Brain microvascular endothelial cell (primary cell): Measurements from ENCODE around the gene ZMYND19.

Experiments used
- DNase-seq: peaks from one replicate; pipeline ENCODE4 v3.0.0-alpha.2; 2020
- H3K27ac ChIP-seq: fragments of 250-450 bp; sonication (Bioruptor Pico); 2 replicates; pipeline ENCODE4 v1.5.1; 2020; ENCODE audit warnings: mild to moderate bottlenecking, moderate library complexity
- H3K27me3 ChIP-seq: fragments of 250-450 bp; sonication (Bioruptor Pico); replicated peaks from 2 replicates; pipeline ENCODE4 v1.5.1; 2020; ENCODE audit warnings: mild to moderate bottlenecking
- H3K36me3 ChIP-seq: fragments of 250-450 bp; sonication (Bioruptor Pico); replicated peaks from 2 replicates; pipeline ENCODE4 v1.5.1; 2020; ENCODE audit warnings: mild to moderate bottlenecking
- H3K4me3 ChIP-seq: 2 replicates; pipeline ENCODE4 v1.5.1; 2011; ENCODE audit warnings: low read depth, mild to moderate bottlenecking, control low read depth, low read length, moderate library complexity
- in situ Hi-C: cut with HindIII; loops from 2 replicates; pipeline ENCODE4 v1.10.0; 2017; ENCODE audit warnings: low sequenced_read_pairs, low pct_ligation_motif_present
- TF ChIP-seq, protein P1 (sequence below): IDR thresholded peaks from 2 replicates; pipeline ENCODE4 v1.5.1; 2011; ENCODE audit warnings: low read depth, mild to moderate bottlenecking, moderate library complexity, low read length, control low read depth, inconsistent platforms; ENCODE audit errors: missing control alignments

ZMYND19 gene

DNA sequence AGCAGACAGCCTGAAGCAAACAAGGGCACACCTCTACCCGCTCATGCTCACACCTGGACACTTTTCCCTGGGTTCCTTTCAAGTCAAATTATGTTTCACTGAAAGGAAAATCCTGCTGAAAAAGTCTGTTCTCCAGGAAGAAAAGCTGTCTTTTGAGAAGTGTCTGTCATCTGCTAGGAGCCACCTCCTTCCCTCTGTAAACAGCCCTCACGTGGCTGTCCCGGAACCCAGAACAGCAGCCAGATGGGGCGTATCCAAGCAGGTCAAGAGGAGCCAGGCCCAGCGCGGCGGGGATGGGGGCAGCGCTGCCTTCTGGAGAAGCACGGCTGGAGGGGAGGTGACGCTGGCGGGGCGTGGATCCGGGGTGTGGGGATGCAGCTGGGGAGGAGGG is 40.1 kb downstream of the ZMYND19 start, which contains the start of gene PNPLA7:
PNPLA7 (minus strand) TSS at position 172 of the 391 bp plus-strand sequence. CDS start 205 bp downstream, outside the sequence.
- Histone ChIP-seq H3K27ac (peak within 1 kb of the TSS; percentile 59), H3K4me3 (peak within 1 kb of the TSS; percentile 60), H3K36me3 (peaks cover 10% of the 10 kb centered on the region), H3K27me3 (no peaks in the 10 kb centered on the region)
- peak; percentile 49 for DNase-seq
- TF ChIP-seq, protein P1, sequence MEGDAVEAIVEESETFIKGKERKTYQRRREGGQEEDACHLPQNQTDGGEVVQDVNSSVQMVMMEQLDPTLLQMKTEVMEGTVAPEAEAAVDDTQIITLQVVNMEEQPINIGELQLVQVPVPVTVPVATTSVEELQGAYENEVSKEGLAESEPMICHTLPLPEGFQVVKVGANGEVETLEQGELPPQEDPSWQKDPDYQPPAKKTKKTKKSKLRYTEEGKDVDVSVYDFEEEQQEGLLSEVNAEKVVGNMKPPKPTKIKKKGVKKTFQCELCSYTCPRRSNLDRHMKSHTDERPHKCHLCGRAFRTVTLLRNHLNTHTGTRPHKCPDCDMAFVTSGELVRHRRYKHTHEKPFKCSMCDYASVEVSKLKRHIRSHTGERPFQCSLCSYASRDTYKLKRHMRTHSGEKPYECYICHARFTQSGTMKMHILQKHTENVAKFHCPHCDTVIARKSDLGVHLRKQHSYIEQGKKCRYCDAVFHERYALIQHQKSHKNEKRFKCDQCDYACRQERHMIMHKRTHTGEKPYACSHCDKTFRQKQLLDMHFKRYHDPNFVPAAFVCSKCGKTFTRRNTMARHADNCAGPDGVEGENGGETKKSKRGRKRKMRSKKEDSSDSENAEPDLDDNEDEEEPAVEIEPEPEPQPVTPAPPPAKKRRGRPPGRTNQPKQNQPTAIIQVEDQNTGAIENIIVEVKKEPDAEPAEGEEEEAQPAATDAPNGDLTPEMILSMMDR, result no peak
- in situ Hi-C loops, result no loop called here

DNA sequence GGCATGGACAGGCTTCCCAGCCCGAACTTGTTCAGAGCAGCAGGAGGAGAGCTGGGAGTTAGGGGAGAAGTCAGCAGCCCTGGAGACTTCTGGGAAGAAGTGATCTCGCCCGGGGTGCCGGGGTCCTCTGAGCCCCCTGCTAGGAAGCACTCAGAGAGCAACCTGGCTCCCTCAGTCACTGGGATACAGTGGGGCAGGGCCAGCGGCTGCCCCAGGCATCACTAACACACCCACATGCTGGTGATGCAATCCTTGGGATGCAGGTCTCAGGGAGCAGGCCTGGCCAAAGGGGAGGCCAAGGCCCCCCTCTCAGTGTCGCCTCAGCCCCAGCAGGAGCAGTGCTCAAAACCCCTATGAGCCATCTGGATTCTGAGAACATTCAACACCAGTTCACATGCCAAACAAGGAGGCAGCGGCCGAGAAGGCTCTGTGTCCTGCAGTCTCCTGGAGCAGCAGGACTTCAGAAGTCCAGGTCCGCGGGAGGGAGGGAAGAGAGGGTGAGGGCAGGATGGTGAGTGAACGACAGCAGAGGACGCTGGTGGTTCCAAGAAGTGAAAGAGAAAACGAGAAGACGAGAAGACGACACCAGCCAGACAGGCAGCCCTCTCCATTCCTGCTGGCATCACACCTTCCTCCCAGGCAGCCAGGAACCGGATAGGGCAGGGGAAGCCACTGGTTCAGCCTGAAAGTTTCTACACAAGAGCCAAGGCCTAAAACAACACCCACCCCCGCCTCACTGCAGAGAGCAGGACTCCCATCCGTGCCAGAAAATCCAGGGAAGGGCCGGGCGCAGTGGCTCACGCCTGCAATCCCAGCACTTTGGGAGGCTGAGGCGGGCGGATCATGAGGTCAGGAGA is 42.4 kb downstream of the ZMYND19 start:
- H3K27ac ChIP-seq, result no peak overlapping the region
- TF ChIP-seq, protein P1, result no peak
- H3K36me3 ChIP-seq, result peaks cover under 1% of the 10 kb centered on the region
- no peak for DNase-seq
- no peaks in the 10 kb centered on the region for H3K27me3 ChIP-seq
- in situ Hi-C loops, result no loop called here
- H3K4me3 ChIP-seq, result no peak overlapping the region

DNA sequence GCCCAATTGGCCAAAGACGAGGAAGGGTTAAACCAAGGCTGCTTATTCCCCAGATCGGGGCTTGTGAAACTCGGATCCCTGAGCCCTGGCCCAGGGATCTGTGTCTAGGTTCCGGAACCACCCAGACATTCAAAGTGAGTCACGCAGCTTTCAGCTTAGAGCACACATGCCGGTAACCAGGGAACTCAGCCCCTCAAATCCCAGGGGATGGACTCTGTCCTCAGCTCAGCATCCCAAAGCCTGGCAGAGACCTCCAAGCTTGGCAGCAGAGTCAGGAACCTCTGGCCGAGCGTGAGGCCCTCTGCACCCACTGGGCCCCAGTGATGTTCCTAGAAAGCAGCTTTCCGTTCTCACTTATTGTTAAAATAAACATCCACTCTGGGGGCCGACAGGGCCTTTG is 45.2 kb downstream of the ZMYND19 start:
- TF ChIP-seq, protein P1, result no peak
- in situ Hi-C loops, result no loop called here

DNA sequence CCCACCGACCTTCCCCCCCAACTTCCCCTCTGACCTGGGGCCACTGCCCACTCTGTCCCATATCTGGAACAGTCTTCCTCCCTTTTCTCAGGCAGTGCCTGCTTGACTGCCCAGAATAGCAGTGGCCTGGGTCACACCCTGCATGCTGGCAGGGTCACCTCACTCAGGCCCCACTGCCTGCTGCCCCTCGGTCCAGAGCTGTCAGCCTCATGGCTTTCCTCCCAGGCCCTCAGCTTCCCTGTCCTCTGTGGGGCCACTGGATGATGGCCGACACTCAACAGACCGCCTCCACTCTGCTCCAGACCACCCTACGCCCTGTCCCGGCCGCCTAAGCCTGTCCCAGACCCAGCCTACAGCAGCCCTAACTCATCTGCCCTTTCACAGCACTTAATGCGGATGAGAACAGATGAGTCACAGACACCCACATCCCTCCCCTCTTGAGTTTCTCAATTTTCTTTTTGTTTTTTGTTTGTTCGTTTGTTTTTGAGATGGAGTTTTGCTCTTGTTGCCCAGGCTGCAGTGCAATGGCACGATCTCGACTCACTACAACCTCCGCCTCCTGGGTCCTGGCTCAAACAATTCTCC is 46.0 kb downstream of the ZMYND19 start:
- no peak overlapping the region for H3K4me3 ChIP-seq
- in situ Hi-C loops, result no loop called here
- peak; percentile 39 for DNase-seq

More for the DNA sequence above, 45.2 kb downstream of the ZMYND19 start:
- Histone ChIP-seq H3K27ac (peak overlapping the region; percentile 68), H3K4me3 (no peak overlapping the region), H3K36me3 (no peaks in the 10 kb centered on the region), H3K27me3 (no peaks in the 10 kb centered on the region)
- peak; percentile 81 for DNase-seq

DNA sequence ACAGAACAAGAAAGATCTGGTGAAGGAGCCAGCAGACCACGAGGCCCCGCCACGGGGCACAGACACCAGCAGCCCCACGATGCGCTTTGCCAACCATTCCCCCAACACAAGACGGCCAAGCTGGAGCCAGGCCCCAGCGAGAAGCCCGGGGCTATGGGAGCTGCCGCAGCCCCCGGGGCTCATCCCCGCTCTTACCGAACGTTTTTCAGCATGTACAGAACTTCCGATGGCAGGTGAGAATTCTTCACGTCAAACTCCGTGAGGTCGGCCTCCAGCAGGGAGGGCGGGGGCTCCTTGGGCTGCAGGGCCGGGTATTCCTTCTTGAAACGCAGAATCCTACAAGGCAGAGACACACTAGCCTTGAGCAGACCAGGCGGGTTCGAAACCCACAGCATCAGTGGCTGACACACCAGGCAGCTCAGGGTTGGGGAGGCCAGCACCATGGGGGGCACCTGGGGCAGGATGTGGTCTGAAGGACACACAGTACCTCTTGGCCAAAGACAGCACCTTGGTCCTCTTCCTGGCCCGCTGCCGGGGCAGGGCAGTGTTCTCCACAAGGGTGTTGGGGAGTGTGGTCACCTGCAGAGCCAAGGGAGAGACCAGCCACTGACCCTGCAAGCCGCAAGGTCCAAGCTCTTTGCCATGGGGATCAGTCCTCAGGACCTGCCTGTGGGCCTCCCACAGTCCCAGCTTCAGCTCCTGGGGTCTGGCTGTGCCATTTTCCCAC is 46.9 kb downstream of the ZMYND19 start:
- DNase-seq, result no peak
- in situ Hi-C loops, result no loop called here
- Histone ChIP-seq H3K27me3 (no peaks in the 10 kb centered on the region), H3K36me3 (no peaks in the 10 kb centered on the region), H3K4me3 (no peak overlapping the region), H3K27ac (no peak overlapping the region)
- TF ChIP-seq, protein P1, result no peak

More for the DNA sequence above, 46.0 kb downstream of the ZMYND19 start:
- Histone ChIP-seq H3K36me3 (no peaks in the 10 kb centered on the region), H3K27me3 (no peaks in the 10 kb centered on the region), H3K27ac (peak overlapping the region; percentile 68)
- TF ChIP-seq, protein P1, result no peak
